HG03565 (cell line): ENCODE results near the gene S100A2.

Experiments
- ATAC-seq: cut with Tn5 transposase; IDR thresholded peaks from one replicate; pipeline ENCODE4 v1.9.1; 2021; ENCODE audit warnings: mild to moderate bottlenecking, moderate library complexity; ENCODE audit not compliant: unreplicated experiment

S100A2 gene

DNA sequence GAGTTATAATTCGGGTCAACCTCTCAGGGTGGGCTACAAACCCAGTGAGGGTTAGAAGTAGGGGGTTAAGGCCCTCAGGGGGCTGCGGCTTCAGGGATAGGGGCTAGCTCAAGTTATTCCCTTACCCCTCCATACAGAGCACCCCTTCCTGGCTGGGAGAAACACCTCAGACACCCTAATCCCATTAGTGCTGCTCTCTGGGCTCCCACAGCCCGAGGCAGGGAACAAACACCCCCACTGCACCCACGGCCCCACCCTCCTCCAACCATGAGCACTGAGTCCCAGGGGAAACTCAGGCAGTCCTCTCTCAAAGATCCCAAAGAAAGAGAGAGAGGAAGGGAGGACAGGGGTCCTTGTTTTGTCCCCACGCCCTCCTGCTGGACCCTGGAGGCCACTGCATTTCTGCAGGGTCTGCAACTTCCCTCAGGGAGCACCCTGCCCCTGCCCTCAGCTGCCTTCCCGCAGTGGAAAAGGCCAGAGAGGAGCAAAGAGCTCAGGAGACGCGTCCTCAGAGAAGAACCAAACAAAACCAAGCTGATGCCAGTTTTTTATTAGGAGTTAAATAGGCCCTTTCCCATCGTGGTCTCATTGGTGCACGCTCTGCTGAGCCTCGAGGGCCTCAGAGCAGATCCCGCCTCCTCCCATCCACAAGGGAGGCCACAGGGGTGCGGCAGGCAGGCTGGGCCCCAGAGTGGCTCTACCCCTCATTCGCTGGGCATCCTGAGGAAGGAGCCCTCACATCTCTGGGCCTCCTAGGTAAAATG is 18.7 kb downstream of the S100A2 start:
- ATAC-seq: no peak

DNA sequence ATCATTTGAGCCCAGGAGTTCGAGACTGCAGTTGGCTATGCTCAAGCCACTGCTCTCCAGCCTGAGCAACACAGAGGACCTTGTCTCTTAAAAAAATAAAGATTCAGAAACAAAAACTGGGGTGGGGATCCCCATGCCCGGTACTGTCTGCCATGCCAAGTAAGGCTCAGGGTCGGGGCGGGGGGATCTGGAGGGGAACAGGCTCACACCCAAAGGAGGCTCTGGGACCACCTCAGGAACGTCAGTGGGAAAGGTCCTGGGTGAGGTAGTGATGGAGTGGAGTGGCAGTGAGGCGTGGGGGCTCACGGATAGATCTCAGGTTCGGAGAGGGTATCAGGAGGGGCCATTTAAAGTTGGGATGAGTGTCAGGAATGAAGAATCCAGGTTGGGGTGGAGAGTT is 19.3 kb downstream of the S100A2 start:
- no peak for ATAC-seq

DNA sequence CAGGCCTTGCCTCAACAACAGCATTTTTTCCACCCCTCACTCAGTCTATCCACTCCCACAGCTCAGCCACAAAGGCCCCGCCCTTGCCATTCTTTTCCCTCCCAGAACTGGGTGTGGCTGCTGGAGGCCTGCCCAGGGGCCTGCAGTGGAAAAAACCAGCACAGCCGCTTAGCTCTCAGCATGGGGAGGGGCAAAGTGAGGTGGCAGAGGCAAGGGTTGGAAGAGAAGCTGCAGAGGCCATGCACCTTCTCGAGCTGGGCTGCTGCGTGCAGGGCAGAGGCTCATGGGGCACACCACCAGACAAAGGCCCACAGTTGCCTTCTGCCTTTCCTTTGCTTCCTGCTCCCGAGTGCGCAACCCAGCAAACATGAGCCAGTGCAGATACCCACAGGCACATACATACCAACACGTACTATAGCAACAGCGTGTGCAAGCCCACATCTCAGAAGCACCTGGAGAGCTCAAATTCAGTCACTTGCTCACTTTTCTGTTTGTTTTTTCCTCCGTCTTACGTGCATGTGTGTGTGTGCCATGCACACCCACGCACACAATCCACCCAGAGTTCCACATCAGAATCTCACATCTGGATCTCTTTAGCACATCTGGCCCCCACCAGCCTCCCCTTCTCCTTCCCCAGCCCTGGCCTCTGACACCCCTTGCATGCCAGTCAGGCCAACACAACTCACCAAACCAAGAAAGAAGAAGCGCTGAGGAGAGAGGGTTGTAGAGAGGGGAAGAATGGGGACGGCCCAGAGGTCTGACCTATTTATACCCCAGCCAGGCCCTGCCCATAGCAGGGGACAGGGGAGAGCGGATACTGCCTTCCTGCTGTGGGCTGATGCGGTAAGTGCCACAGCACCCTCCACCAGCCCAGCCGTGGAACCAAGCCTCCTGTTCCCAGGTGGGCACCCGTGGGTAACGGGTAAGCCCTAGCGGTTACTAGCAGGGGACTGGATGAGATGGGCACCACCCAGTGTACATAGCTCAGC is 20.3 kb downstream of the S100A2 start, which contains the start of gene S100A4:
TSS of gene S100A4 (minus strand) at position 740 of the 989 bp plus-strand sequence. CDS start 1,012 bp downstream, outside the sequence.
- no peak for ATAC-seq

DNA sequence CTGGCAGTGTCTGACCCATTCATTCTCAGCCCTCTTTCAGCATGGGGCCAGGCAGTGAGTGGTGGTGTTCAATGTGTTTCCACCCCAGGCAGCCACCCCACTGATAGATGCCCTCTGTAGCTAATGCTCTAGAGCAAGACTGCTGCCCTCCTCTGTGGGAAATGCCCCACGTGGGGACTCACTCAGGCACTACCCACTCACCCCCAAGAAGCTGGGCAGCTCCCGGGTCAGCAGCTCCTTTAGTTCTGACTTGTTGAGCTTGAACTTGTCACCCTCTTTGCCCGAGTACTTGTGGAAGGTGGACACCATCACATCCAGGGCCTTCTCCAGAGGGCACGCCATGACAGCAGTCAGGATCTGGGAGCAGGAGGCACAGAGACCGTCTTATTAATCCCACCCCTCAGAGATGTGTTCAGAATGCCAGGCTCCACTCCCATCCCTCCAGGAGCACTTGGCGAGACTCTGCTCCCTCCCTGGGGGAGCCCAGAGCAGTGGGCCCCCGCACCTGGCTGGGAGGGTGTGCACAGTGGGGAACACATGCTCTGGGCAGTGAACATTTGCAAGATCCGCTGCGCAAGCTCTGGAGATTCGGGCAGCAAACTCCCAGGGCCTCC is 21.1 kb downstream of the S100A2 start:
- no peak for ATAC-seq

DNA sequence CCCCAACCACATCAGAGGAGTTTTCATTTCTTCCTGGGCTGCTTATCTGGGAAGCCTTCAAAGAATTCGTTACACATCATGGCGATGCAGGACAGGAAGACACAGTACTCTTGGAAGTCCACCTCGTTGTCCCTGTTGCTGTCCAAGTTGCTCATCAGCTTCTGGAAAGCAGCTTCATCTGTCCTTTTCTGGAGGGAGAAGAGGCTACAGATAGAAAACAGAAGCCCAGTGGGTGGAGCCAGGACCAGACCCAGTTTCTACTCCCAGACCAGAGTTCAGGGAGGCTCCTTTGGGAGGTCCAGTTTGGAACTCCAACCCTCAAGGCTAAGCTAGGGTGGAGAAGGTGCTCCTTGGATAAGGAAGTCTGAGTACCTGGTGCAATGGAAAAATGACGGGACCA is 21.9 kb downstream of the S100A2 start:
- no peak for ATAC-seq

DNA sequence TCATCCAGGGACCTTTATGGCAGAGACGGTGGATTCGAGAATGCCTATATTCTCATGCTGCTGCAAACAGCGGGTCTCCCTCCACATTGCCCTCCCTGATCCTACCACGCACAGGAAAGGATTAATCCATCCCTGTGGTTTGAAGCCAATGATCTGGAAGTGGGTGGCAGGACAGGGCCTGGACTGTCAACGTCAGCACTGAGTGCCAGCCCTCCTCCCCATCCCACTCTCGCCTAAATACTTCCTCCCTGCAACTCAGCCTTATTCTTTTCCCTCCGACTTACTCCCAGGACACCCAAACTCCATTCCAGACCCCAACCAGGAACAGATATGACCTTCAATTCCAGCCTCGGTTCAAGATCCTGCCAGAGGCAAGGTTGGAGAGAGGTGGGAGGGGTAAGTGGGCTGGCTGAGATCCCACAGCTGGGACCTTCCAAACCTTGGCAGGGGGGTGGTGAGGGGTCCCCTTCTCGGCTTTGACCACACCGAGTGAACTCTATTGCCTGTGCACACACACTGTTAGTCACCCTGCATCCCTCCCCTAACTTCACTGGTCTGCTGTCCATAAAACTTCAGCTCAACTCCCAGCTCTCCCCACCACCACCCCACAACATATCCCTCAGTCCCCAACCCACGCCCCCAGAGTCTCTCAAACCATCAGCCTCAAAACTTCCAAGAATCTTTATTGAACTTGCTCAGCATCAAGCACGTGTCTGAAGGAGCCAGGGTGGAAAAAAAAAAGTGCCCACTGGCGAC is 22.5 kb downstream of the S100A2 start:
- no peak for ATAC-seq

DNA sequence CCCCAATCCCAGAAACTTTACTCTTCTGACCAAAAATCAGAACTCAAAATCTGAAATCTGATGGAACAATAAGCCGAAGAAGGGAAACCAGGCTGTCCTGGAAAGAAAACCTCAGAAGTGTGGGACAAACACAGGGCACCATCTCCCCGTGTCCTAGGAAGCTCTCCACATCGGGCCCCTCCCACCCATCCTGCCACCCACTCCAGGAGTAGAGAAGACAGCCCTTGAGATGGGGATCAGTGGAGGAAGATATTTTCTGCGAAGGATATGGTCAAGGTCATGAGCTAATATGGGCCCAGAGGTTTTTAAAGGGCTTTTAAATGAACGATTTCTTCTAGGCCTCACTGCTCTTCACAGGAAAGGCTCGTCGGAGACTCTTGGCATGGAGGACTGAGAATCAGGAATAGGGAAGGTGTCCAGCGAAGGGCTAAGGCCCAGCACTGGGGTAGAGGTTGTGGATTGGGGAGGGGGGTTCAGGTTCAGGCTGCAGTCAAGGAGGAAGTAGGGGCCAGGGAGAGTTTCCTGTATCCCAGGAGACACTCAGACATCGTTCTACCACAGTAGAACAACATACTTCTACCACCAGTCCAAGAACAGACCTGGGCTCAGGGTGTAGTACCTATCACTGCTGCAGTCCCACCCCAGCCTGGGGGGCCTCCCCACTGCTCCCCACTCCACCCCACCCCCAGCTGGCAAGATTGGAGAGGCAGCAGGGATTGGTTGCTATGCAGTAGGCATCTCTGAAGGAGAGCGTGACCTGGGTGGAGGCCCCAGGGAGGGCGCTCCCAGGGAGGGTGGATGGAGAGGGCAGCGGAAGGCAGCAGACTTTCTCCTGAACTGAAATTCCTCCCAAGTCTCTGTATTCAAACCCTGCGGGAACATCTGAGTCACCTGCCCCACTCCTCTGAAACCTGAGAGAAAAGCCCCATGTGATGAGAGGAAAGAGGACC is 23.7 kb downstream of the S100A2 start:
- ATAC-seq: no peak

DNA sequence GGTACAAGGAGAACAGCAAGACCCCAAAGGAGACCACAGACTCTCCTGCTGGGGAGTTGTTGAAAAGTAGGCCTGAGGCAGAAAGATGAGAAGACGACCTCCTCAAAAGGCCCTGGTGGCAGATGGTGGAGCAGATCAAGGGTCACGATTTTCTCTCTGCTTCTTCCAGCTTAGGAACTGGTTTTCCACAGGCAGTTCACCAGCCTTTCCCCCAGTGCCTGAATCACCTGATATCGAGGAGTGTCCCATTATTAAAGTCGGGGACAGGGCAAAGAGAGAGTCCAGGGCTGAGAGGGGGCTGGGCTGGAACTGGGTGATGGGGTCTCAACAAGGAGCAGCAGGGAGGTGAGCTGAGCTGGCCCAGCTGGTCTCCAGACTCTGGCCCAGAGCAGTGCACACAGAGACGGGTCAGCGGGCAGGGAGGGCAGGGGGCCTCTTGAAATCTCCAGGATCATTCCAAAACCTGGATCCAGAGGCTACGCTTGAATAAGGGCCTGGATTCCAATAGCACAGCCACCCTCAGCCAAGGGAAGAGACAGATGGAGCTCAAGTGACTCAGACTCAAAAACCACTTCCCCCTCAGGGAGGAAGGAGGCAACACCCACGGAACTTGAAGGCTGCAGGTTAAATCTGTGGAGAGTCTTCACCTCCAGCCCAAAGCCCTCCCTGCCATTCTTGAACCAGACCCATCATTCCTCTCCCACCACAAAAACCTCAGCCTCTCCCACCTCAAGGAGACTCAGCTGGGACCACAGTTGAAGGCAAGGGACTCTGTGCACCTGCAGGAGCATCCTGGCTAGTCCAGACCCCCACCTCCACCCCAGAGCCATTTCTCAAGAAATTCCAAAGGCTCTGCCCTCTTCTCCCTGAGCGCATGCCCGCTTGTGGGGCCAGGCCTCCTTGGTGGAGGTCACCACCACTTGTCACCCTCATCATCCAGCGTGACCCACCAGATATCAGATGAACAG is 25.0 kb downstream of the S100A2 start, which contains the start of gene S100A5:
TSS of gene S100A5 (minus strand) at position 541 of the 968 bp plus-strand sequence. CDS start 743 bp downstream, outside the sequence.
- no peak for ATAC-seq

DNA sequence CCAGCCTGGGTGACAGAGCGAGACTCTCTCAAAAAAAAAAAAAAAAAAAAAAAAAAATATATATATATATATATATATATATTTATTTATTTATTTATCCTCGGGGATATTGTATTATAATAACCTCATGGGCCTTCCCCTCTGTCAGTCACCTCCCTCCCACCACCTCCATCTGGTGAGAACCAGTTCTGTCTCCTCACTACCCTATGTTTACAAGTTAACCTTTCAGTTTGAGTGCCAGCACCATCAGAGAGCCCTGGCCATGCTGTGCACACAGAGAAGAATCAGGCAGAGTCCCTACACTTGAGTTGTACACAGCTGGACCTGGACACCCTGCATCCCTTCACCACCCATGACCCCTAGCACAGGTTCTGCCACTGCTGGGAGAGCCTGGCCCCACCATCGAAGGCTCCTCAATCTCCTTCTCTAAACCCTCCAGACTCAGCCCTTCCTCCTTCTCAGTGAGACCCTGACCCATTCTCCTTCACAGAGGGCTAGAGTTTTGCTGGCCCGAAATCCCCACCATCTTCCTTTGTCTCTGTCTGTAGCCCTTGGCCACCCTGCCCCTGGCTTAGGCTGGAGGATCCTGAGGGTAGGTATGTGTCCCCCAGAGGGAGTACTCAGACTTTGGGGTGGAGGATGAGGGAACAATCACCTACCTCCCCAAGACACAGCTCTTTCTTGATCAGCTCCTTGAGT is 26.1 kb downstream of the S100A2 start:
- ATAC-seq: no peak

DNA sequence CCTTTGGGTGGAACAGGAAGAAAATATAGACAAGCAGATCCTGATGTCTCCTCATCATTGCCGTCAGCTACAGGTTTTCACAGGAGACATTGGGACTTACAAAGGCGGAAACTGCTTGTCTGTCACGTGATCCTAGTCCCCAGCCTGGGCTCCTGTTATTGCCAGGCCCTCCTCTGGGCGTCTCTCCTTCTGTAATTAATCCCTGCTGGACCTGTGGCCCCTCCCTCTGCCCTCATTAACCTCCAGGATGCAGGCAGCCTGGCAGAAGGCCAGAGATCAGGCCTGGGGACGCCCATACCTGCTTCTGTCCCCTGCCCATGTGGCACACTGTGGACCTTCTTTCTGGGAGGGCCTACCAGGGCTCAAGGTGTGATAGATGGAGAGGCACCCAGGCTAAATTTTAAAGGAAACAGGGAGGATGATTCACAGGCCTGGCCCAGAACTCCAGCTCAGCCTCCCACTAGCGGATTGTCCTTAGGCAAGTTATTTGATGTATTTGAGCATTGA is 27.3 kb downstream of the S100A2 start:
- no peak for ATAC-seq

DNA sequence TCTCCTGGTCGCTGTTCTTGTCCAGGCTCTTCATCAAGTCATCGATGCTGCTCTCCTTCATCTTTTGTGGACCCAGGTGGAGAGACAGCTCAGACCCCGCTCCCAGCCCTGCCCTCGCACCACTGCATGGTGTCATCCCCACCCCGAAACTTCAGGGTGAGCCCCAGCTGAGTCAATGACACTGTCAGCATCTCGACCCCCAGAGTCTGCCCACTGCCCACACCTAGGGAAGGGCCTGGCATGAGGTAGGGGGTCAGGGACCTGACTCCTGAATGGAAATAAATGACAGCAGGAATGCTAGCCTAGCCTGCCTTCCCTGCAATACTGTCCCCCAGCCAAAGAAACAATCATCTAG is 28.3 kb downstream of the S100A2 start:
- ATAC-seq: no peak

DNA sequence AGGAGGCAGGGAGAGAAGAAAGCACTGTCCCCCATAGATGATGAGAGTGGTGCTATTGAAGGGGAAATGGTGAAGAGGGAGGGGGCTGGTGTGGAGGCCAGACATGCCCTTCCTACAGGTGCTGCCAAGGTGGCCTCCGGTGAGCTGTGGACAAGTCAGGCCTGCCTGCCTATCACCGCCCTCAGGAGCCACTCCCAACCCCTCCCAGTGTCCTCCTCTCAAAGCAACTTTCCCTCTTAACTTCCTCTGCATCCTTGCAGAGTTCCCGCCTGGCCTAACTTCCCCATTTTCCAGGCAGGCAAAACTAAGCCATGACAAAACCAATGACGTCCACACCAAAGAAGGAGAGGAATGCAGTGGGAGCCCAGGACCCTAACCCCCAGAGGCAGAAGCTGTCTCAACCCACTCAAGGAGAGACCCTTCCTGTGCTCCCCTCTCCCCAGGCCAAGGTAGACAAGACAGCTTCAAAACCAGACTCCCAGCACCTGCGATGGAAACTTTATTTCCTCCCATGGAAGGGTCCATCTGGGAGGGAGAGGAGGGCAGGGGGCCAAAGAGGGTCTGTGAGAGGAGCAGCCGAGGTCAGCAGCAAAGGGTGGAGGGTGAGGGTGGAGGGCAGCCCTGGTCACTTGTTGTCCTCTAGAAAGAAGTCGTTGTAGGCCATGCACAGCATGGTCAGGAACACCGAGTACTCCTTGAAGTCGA is 28.8 kb downstream of the S100A2 start:
- ATAC-seq: no peak

DNA sequence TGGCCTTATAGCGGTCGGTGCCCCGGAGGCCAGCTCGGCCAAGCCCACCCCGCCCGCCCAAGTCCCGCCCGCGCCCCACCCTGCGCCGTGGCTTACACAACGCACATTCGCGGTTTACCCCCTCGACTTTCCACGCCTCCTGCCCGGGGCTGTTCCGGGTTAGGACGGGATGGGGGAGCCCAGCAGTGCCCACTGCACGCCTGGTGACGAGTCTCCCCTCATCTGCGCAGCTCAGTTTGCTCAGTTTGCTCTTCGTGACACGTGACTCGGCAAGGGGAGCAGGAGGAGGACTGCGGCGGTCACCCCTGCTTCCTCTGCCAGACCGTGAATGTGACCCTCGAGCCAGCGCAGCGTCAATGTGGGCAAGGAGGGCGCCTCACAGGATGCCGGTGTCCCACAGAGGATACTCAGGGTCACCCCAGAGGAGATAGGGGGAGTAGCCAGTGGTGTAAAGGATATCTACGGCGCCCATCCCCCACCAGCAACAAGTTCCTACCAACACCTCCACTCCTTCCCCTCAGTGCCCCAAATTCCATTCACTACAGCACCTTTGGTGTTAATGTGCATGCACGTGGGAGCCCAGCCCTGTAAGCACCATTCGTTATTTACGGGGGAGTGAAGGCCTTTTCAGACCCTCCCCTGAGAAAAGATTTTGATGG is 29.5 kb downstream of the S100A2 start:
- ATAC-seq: no peak

DNA sequence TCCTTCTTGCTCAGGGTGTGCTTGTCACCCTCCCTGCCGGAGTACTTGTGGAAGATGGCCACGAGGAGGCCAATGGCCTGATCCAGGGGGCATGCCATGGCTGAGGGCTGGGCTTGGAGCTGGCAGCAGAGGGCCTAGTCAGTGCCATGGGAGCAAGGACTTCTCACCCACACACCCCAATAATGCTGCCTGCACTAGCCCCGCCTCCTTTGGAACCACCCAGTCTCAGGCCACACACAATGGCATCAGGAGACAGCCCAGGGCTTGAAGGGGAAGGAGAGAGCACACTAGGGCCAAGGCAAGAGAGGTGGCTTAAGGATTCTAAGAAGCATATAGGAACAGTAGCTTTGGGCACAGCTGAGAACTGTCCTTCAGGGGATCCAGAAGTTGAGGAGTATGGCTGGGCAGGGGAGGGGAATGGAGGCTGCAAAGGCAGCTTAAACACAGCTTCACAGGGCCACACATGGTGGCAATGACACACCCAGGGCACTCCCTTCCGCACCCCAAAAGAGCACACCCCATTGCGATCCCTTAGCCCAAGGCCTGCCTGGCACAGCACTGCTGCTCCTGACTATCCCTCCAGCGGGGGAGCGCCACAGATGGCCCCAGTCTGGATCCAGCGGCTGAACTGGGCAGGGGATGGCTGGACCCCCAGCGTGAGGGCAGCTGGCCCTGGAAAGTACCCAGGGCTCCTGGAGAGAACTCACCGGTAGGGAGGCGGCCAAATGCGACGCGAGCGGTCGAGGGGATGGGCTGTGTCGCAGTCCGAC is 30.2 kb downstream of the S100A2 start, which contains the start of gene S100A6:
TSS of gene S100A6 (minus strand) at position 750 of the 770 bp plus-strand sequence. CDS start at position 98, 652 bp downstream.
- ATAC-seq: no peak

DNA sequence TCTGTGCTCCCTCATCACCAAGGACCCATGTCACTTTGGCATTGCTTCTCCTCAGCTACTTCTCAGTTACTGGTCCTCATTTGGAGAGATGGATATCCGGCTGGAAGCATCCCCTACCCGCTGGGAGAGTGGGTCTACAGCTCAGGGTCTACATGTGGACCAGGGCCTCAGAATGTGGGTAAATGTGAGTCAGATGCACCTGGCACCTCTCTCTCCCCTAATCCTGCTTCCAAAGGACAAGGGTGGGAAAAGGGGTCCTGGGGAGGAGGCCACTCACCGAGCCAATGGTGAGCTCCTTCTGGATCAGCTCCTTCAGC is 30.8 kb downstream of the S100A2 start:
- no peak for ATAC-seq
